Activated naive CD4-positive, alpha-beta T cell treated with Interleukin-2 at 50 U/mL for 16 hours (primary cell): ENCODE results near the gene DMD.
"Not testable (repeated sequence)": the region's sequence is repeated elsewhere in the genome, so short reads cannot be mapped to it uniquely, and the experiment has no call there.

Experiments used
- DNase-seq: peaks from one replicate; pipeline ENCODE4 v3.0.0-alpha.2; 2020

Gene DMD

GRCh38 chrX:32448945-32449344 lies 762.4 kb downstream of the DMD start:
- DNase-seq = no peak

GRCh38 chrX:32448320-32448719 lies 763.0 kb downstream of the DMD start:
- DNase-seq = no peak

DNA sequence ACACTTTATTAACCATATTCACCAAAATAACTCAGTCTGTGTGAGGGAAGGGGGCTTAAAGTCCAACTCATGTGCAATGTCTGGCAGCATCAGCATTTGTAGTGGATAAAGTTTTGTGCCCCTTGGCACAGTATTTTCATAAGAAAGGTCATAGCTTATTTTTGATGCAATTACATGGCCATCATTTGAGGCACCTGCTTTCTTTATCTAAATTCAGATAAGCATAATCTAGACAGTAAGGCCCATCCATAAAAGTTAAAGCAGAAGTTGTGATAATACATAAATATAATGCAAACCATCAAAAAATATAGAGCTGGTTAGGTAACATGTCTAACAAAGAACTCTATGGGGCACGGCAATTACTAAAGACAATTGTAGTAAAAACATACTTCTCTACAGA lies 763.7 kb downstream of the DMD start:
- no peak for DNase-seq

DNA sequence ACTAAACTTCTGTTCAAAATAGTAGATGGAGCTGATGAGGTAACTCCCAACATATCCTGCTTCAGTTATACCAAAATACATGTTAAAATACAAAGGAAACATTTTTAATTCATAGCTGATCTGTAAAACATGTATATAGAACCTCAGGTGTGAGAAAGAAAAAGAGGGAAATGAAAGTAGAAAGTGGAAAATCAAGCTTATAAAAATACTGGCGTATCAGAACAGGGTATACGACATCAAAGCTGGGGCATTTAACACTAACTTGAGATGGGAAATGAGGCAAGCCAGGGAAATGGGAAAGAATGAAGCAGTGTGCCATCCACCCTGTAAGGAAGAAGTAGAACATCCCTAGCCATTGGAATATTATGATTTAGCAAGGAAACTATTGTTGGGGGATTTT lies 767.5 kb downstream of the DMD start:
- DNase-seq = no peak

DNA sequence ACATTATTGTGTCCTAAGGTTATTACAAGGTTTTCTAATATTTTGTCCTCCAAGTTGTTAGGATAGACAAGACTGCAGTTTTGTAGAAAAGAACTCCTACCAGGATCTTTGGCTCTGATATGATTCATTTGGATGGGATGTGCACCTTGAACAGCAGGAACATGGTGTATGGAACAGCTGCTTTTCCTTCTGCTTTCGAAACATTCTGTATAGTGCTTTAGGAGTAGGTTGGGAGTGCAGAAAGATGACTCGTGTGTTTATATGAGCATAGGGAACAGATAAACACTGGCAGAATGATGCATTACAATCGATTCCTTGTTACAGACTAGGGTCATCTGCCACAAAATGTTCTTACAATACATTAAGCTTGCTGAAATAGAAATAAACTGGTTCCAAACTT lies 790.1 kb downstream of the DMD start:
- DNase-seq = no peak

DNA sequence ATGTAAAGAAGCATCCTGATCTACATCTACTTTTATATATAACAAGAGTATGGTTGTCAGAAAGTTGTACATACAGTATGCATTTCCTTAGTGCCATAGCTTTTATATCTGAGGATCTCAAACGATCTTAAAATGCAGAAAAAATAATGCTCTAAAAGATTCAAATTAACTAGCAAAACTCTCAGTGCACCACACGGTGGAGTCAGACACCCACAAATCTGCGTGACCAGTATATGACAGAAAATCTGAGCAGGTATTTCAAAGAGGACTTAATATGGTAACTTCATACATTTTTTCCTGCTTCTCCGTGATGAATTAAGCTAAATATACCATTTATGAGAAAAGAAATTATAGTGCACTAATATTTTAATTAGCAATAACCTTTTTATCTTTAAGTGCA lies 803.0 kb downstream of the DMD start:
- no peak for DNase-seq

GRCh38 chrX:32397562-32398216 lies 813.7 kb downstream of the DMD start:
- DNase-seq = no peak

GRCh38 chrX:32395878-32396277 lies 815.5 kb downstream of the DMD start:
- no peak for DNase-seq

DNA sequence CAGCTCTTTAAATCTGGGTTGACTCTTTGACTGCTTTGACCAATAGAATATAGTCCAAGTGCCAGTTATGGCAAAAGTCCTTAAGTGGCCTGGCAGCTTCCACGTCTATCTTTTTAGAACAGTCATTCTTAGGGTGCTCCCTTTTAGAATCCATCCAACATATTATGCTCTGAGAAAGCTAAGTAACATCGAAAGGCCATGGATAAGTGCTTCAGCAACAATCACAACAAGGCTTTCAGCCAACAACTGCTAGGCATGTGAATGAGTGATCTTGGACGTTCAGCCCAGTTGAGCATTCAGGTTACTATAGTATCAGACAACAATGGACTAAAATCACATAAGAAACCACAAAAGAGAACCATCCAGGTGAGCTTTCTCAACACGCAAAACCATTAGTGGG lies 818.7 kb downstream of the DMD start:
- no peak for DNase-seq

GRCh38 chrX:32370456-32371205 lies 840.7 kb downstream of the DMD start:
- DNase-seq = no peak

DNA sequence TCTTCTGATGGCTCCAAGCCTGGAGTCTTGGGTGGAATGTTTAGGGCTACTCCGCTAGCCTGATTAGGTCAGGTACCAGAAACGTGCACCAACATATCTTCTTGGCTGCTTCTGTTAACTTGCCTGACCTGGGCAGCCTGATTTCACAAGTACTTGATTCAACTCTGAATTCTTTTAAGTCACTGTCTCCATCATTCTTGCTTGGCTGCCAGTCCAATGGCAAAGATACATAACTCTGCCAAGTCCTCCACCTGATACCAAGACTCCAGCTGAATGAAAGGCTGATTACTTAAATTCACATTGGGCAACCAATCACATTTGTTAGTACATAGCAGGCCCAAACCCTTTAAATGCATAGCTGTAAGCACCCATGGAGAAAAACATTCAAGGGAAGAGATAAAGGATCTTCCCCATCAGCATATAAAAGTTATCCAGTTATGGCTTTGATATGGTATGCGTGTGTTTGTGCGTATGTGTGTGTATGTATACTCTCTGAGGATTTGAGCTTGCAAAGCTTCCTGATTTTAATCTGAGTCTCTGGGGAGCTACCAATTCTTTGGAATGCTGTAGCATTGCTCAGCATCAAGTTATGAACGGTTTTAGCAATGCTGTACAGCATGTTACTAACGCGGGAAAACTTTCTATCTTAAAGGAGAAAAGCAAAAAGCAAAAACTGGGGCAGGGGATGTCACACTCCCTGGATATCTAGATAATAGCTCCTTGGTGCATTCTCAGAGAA lies 917.2 kb downstream of the DMD start:
- DNase-seq = no peak

- DNase-seq = no peak
Measured at GRCh38 chrX:32289356-32289755, 922.0 kb downstream of the DMD start.

GRCh38 chrX:32281853-32282252 lies 929.5 kb downstream of the DMD start:
- DNase-seq = no peak

DNA sequence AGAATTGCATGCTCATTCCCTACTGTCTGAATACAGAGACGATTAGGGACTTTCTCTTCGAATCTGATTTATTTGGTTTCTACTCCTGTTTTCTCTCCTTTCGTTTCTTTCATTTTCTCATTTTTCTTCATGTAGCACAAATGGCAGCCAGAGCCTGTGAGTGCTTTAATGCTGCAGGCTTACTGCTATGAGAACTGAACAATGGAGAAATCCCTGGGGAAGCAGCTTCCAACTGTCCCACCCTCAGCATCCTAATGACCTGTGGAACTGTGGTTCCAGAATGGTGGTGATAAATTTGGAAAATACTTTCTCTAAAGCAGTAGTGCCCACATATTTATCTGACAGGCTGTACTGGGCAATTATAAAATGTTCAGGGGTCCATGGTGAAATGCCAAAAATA lies 930.4 kb downstream of the DMD start:
- no peak for DNase-seq

- no peak for DNase-seq
Measured at GRCh38 chrX:32280489-32280888, 930.9 kb downstream of the DMD start.

DNA sequence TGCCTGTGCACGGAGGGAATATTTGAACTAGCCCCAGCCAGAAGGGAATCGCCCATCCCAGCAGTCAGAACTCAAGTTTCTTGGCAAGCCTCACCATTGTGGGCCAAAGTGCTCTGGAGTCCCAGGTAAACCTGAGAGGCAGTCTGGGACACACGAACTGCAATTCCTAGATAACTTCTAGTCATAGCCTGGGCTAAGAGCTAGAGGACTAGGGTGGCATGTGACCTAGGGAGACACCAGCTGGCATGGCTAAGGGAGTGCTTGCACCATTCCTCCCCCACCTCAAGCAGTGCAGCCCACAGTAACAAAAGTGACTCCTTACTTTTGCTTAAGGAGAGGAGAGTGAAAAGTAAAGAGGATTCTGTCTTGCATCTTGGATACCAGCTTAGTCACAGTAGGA lies 935.2 kb downstream of the DMD start:
- no peak for DNase-seq

DNA sequence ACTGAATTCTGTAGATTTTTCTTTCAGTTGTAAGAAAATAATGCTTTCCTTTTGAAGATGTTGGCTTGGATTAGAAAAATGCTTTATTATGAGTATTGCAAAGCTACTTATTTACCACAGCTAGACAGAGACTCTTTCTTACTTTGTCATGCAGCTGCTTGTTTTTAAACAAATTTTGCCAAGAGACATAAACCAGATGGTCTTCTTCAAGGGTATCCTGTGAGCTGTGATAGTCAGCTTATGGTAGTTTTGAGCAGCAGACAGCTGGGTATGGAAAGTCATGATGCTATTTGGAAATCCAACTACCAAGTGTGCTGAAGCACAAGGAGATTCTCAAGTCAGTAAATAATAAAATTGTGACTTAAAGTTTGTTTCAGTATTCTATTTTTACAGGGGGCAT lies 941.5 kb downstream of the DMD start:
- DNase-seq = no peak

GRCh38 chrX:32268207-32268606 lies 943.1 kb downstream of the DMD start:
- no peak for DNase-seq

- no peak for DNase-seq
Measured at GRCh38 chrX:32267796-32268195, 943.6 kb downstream of the DMD start.

GRCh38 chrX:32246675-32247074 lies 964.7 kb downstream of the DMD start:
- DNase-seq = not testable (repeated sequence)

DNA sequence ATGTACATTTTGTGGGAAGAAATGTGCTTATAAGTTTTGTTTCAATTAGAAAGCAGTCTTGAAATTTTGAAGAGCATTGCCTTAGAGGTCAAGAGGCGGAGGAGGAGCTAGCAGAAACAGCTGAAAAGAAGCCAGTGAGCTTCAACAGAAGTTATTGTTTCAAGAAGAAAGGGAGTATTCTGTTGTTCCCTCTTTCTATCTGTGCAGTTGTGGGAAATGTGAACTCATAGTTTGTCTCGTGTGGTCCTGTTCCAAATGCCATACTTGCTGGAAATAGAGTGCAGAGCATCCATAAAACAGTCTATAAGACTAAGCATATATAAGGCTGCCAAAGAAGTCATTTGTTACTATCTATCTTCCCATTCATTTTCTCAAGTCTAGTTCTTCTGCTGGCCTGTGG lies 1015.7 kb downstream of the DMD start:
- no peak for DNase-seq

- DNase-seq = no peak
Measured at GRCh38 chrX:32191316-32191715, 1020.0 kb downstream of the DMD start.

DNA sequence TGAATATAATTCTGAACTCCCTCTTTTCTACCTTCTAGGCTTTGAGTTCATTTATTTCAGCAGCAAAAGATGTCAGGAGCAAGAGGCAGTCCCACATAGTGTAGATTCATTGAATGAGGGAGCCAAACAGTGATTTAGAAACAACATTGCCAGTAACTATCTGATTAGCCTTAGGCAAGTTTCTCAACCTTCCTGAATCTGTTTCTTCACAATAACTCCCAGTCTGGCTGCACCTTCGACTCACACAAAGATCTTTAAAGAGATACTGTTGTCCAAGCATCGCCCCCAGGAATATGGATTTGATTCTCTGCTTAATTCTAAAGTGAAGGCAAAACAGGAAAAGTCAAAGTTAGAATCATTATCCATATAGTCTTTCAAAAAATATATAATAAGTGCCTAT lies 1026.2 kb downstream of the DMD start:
- no peak for DNase-seq

DNA sequence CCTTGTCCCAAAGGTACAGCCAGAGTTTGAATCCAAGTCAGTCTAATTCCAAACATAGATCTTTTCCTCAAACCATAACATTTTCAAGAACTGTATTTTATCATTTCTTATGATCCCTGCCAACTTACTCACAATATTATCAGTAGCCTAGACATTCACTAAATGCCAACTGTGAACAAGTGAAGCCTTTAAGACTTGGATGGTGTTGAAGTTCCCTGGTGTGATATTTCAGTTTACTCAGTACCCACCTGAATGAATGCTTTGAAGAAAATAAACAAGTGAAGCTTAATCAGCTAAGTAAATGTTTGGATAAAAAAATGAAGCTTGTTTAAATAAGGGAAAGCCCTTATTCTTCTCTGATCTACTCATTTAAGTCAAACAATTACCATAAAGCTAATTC lies 1028.3 kb downstream of the DMD start:
- DNase-seq = no peak
